Measurements from ENCODE around the gene RANBP1. TPM values are rescaled to one million over a fixed set of nuclear protein-coding genes. Genes with fewer than 3 reads are reported as not detected.

Gene RANBP1
- polyA plus RNA-seq, 1 donor (not counting 4 experiments of a cell fraction or from before 2014, with no cell fraction given), result 193 TPM

DNA sequence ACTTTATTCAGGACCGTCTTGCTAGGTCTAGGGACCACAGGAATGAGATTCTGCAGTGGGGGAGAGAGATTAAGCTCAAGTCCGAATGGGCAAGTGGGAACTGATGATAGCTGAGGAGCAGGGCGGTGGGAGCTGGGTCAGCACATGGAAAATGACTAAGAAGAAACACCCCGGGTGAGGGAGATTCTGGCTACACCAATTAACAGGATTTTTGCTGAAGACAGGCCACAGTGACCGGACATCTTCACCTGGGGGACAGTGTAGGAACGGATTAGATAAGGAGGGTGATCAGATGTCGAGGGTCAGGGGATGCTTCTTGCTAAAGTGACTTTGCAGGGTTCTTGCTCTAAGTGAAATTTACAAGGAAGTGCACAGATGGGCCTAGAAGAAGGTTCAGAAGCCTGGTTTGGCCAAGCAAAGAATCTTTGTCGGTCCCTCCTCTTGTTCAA lies 44.4 kb upstream of the RANBP1 start:
- no peak for FAIRE-seq
- no peak overlapping the region for H3K27ac ChIP-seq (ENCODE audit: control insufficient read depth, insufficient read depth, low read length)

DNA sequence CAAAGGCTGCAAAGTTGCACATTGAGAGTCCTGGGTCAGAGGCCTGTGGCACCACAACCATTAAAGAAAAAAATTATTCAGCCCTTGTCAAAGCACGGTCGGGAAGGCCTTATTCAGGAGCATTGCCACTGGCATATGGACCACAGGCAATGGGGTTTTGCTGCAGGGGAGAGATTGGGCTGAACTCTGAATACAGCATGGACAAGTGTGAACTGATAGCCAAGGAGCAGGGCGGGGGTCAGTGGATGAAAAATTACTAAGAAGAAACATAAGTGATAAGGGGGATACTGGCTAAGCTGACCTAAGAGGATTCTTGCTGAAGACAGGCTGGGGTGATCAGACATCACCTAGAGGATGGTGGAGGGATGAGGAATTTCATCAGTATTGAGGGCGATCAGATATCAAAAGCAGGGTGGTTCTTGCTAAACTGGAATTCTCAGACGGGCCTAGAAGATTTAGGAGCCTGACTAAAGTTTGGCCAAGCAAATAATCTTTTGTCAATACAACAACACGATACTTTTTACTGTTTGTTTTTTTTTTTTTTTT lies 39.2 kb upstream of the RANBP1 start:
- Histone ChIP-seq H3K4me2 (ENCODE audit: control insufficient read depth, extremely low read depth, insufficient read depth, low read depth, low read length) (no peak overlapping the region), H3K9me3 (ENCODE audit: control insufficient read depth, low read depth, low read length) (no peaks in the 10 kb centered on the region), H3K27me3 (ENCODE audit: control insufficient read depth, extremely low read depth, insufficient read depth, low read length) (no peaks in the 10 kb centered on the region), H3K36me3 (ENCODE audit: control insufficient read depth in 2 of 2, extremely low read depth in 1 of 2, insufficient read depth in 2 of 2, low read length in 2 of 2) (no peaks in the 10 kb centered on the region), H3K4me1 (ENCODE audit: control insufficient read depth, extremely low read depth, insufficient read depth, low read length) (peaks cover 7% of the 10 kb centered on the region), H4K20me1 (ENCODE audit: control insufficient read depth, extremely low read depth, insufficient read depth, low read length) (no peaks in the 10 kb centered on the region), H3K79me2 (ENCODE audit: control insufficient read depth, insufficient read depth, low read length) (peaks cover 13% of the 10 kb centered on the region), H3K9me1 (ENCODE audit: control insufficient read depth, extremely low read depth, insufficient read depth, low read length) (no peaks in the 10 kb centered on the region), H3K9ac (ENCODE audit: control insufficient read depth, extremely low read depth, insufficient read depth, low read length) (no peak overlapping the region), H3K4me3 (ENCODE audit: control insufficient read depth in 2 of 3, extremely low read depth in 1 of 3, insufficient read depth in 2 of 3, low read depth in 1 of 3, low read length in 3 of 3) (no peak overlapping the region), H3K27ac (ENCODE audit: control insufficient read depth, insufficient read depth, low read length) (no peak overlapping the region), H2AFZ (ENCODE audit: control insufficient read depth, low read length) (no peak overlapping the region)
- no peak for DNase-seq (ENCODE audit: low read depth, low spot score)
- TF ChIP-seq, protein P1, sequence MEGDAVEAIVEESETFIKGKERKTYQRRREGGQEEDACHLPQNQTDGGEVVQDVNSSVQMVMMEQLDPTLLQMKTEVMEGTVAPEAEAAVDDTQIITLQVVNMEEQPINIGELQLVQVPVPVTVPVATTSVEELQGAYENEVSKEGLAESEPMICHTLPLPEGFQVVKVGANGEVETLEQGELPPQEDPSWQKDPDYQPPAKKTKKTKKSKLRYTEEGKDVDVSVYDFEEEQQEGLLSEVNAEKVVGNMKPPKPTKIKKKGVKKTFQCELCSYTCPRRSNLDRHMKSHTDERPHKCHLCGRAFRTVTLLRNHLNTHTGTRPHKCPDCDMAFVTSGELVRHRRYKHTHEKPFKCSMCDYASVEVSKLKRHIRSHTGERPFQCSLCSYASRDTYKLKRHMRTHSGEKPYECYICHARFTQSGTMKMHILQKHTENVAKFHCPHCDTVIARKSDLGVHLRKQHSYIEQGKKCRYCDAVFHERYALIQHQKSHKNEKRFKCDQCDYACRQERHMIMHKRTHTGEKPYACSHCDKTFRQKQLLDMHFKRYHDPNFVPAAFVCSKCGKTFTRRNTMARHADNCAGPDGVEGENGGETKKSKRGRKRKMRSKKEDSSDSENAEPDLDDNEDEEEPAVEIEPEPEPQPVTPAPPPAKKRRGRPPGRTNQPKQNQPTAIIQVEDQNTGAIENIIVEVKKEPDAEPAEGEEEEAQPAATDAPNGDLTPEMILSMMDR (optimal IDR thresholded peaks at IDR 0.05 in 1 of 3, IDR thresholded peaks at IDR 0.05 in 1 of 3, conservative IDR thresholded peaks at IDR 0.05 in 1 of 3; ENCODE audit: extremely low read depth in 1 of 3, insufficient read depth in 2 of 3, low read length in 3 of 3), result no peak
- no peak for TF ChIP-seq EZH2 (IDR thresholded peaks at IDR 0.05; ENCODE audit: low read length)
- no peak for FAIRE-seq
- dilution Hi-C loops (cut with MboI; ENCODE audit: extremely low pct_ligation_motif_present, low sequenced_read_pairs), result no loop called here

More for the DNA sequence above, 44.4 kb upstream of the RANBP1 start:
- no peaks in the 10 kb centered on the region for H3K79me2 ChIP-seq (ENCODE audit: control insufficient read depth, insufficient read depth, low read length)
- no peaks in the 10 kb centered on the region for H3K9me3 ChIP-seq (ENCODE audit: control insufficient read depth, low read depth, low read length)
- no peaks in the 10 kb centered on the region for H4K20me1 ChIP-seq (ENCODE audit: control insufficient read depth, extremely low read depth, insufficient read depth, low read length)
- TF ChIP-seq, protein P1 (optimal IDR thresholded peaks at IDR 0.05 in 1 of 3, IDR thresholded peaks at IDR 0.05 in 1 of 3, conservative IDR thresholded peaks at IDR 0.05 in 1 of 3; ENCODE audit: extremely low read depth in 1 of 3, insufficient read depth in 2 of 3, low read length in 3 of 3), result no peak
- TF ChIP-seq EZH2 (IDR thresholded peaks at IDR 0.05; ENCODE audit: low read length), result no peak
- dilution Hi-C loops (cut with MboI; ENCODE audit: extremely low pct_ligation_motif_present, low sequenced_read_pairs), result no loop called here
- H3K36me3 ChIP-seq (ENCODE audit: control insufficient read depth in 2 of 2, extremely low read depth in 1 of 2, insufficient read depth in 2 of 2, low read length in 2 of 2), result no peaks in the 10 kb centered on the region
- H3K4me3 ChIP-seq (ENCODE audit: control insufficient read depth in 2 of 3, extremely low read depth in 1 of 3, insufficient read depth in 2 of 3, low read depth in 1 of 3, low read length in 3 of 3), result no peak overlapping the region
- no peaks in the 10 kb centered on the region for H3K9me1 ChIP-seq (ENCODE audit: control insufficient read depth, extremely low read depth, insufficient read depth, low read length)
- no peaks in the 10 kb centered on the region for H3K27me3 ChIP-seq (ENCODE audit: control insufficient read depth, extremely low read depth, insufficient read depth, low read length)
- no peak overlapping the region for H3K4me2 ChIP-seq (ENCODE audit: control insufficient read depth, extremely low read depth, insufficient read depth, low read depth, low read length)
- no peak overlapping the region for H3K9ac ChIP-seq (ENCODE audit: control insufficient read depth, extremely low read depth, insufficient read depth, low read length)
- H2AFZ ChIP-seq (ENCODE audit: control insufficient read depth, low read length), result no peak overlapping the region
- DNase-seq (ENCODE audit: low read depth, low spot score), result no peak
- no peaks in the 10 kb centered on the region for H3K4me1 ChIP-seq (ENCODE audit: control insufficient read depth, extremely low read depth, insufficient read depth, low read length)

Data from keratinocyte (primary cell).